GM12801 (cell line): Measurements from ENCODE around the gene JAM3.

Experiments used
- CTCF ChIP-seq: IDR thresholded peaks from one replicate; pipeline ENCODE4 v1.5.1; 2011; ENCODE audit warnings: control low read depth; ENCODE audit not compliant: insufficient read length; ENCODE audit errors: extremely low read depth

Gene JAM3

GRCh38 chr11:134100171-134100570 is 31.3 kb downstream of the JAM3 start:
- no peak for TF ChIP-seq CTCF

GRCh38 chr11:134101282-134101681 is 32.4 kb downstream of the JAM3 start:
- no peak for TF ChIP-seq CTCF

- no peak for TF ChIP-seq CTCF
Observed at GRCh38 chr11:134110252-134110815, 41.5 kb downstream of the JAM3 start.

GRCh38 chr11:134116210-134116609 is 47.3 kb downstream of the JAM3 start:
- TF ChIP-seq CTCF = no peak

- TF ChIP-seq CTCF = no peak
Observed at GRCh38 chr11:134118006-134118405, 49.1 kb downstream of the JAM3 start.

- TF ChIP-seq CTCF = no peak
Observed at GRCh38 chr11:134119094-134119493, 50.2 kb downstream of the JAM3 start.

GRCh38 chr11:134120143-134120850 is 51.4 kb downstream of the JAM3 start:
- no peak for TF ChIP-seq CTCF
